Measurements from ENCODE around the gene IFITM5.
A peak's percentile ranks its signal among the peaks of the same experiment; 100 is the strongest.
"Not testable (repeated sequence)": the region's sequence is repeated elsewhere in the genome, so short reads cannot be mapped to it uniquely, and the experiment has no call there.

IFITM5 gene

GRCh38 chr11:299081-299891 is at the start of gene IFITM5:
Gene IFITM5 (minus strand): TSS chr11:299526. CDS start chr11:299490, 36 bp downstream.
- DNase-seq = no peak

DNA sequence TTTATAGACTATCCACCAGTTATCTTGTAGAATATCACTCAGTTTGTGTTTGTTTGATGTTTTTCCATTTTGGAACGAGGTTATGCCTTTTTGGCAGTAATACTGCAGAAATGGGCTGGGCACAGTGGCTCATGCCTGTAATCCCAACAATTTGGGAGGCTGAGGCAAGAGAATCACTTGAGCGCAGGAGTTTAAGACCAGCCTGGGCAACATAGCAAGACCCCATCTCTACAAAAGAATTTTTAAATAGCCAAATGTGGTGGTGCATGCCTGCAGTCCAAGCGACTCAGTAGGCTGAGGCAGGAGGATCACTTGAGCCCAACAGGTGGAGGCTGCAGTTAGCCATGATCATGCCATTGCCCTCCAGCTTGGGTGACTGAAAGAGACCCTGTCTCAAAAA is 47.2 kb upstream of the IFITM5 start:
- no peak for DNase-seq

GRCh38 chr11:344836-345578 is 45.7 kb upstream of the IFITM5 start:
- no peak for DNase-seq

GRCh38 chr11:342328-342727 is 43.0 kb upstream of the IFITM5 start:
- no peak for DNase-seq

DNA sequence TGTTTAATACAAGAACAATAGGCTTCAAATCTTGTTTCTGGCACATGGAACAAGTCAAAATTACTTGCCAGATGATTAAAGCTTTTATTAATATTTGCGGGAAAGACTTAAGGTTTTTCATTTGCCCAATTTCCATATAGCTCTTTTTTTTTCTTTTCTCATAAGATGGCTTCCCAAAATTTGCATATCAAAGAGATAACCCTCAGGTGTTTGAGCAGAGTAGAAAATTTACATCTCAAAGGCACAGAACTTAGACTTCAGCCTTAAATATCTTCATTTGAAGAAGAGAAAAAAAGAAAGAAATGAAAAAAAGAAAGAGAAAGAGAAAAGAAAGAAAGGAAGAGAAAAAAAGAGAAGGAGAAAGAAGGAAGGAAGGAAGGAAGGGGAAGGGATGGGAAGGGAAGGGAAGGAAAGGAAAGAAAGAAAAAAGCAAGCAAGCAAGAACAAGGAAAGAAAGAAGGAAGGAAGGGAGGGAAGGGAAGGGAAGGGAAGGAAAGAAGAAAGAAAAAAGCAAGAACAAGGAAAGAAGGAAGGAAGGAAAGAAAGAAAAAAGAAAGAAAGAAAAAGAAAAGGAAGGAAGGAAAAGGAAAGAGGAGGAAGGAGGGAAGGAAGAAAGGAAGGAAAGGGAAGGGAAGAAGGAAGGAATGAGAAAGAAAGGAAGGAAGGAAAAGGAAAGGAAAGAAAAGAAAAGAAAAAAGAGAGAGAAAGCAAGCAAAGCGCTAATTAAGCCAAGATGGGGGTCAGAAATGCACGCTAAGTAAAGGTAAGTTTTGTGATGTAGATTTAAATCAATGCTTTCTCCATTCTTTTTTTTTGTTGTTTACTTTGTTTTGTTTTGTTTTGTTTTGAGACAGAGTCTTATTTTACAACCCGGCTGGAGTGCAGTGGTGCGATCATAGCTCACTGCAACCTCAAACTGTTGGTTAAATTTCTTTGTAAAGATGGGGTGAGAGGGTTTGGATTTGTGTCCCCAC is 41.5 kb upstream of the IFITM5 start:
- no peak for DNase-seq

DNA sequence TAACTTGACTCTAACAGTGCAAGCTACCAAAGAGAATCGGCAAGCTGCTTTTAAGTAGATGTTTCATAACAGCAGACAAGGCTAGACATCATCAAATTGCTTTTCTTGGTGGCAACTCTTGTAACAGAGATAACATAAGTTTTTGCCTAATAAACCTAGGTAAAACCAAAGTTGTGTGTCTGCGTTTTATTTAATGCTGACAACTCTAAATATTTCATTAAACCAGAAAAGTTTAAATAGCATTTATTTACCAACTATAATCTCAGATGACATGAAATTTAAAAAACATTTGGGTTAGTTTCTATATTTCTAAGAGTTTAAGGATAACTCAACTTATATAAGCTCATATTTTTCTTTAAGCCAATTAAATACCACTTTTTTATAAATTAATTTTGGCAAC is 40.6 kb upstream of the IFITM5 start:
- no peak for DNase-seq

DNA sequence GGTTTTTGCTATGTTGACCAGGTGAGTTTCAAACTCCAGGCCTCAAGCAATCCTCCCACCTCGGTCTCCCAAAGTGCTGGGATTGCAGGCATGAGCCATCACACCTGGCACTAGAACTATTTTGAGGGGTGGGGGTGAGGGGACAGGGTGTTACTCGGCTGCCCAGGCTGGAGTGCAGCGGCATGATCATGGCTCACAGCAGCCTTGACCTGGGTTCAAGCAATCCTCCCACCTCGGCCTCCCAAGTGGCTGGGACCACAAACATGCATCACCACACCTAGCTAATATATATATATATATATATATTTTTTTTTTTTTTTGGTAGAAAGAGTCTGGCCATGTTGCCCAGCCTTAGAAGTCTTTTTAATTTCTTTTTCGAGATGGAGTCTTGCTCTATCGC is 38.4 kb upstream of the IFITM5 start:
- DNase-seq = no peak

DNA sequence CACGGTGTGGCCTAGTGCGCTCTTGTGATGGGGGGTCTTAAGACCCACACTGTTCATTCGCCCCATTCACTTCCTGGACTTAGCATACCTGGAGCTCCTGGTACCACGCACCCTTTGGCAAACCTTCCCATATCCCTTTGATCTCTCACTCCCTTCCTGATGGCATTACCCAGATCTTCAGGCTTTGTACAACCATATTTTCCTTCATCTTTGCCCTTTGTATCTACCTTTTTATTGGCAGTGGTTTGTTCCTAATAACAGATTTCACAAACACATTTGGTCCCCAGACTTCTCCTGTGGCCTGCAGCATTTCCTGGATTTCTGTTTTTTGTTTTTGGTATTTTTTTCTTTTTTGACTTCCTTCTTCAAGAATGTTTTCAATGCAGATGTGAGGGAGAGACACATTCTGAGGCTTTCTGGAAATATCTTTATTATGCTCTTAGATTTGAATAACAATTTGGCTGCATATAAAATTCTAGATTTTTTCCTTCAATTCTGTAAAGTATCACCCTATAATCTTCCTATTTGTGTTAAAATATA is 37.4 kb upstream of the IFITM5 start:
- DNase-seq = no peak

DNA sequence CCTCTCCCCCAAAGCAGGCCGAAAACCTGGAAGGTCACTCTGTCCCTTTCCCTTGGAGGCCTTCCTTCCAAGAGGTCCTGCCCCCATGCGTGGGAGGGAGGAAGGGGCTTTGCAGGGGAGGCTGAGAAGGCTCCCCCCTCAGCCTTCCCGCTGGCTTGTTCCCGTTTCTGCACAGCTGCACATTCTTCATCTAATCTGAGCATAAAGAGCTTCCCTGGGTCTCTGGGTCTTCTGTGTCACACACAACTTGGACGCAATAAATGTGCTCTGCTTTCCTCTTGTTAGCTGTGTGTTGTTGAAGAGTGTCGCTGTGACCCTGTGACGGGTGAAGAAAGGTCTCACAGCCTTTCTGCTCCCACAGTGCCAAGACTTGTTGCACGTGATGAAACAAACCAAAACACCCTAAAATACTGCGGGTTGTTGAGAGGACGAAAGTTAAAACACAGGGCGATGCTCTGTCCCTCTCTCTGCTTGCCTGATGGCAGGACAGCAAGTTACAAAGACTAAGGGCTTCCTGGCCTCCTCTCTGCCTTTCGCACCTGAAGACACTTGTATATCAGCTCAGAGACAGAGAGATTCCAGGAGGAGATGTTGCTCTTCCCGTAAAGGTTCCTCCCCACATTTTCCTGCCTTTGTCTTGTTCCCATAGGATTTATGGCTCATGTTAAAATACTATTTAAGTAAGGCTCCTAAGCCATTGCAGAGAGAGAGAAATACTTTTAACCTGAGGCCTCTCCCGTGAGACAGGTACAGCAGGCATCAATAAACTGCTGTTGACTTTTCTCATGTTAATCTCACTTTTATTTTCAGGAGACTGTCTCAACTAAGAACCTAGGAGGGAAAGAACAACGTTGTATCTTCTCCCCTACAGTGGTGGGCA is 36.7 kb upstream of the IFITM5 start:
- peak in 7 of 51 donors; percentile 17 to 56 (median 36) for DNase-seq

DNA sequence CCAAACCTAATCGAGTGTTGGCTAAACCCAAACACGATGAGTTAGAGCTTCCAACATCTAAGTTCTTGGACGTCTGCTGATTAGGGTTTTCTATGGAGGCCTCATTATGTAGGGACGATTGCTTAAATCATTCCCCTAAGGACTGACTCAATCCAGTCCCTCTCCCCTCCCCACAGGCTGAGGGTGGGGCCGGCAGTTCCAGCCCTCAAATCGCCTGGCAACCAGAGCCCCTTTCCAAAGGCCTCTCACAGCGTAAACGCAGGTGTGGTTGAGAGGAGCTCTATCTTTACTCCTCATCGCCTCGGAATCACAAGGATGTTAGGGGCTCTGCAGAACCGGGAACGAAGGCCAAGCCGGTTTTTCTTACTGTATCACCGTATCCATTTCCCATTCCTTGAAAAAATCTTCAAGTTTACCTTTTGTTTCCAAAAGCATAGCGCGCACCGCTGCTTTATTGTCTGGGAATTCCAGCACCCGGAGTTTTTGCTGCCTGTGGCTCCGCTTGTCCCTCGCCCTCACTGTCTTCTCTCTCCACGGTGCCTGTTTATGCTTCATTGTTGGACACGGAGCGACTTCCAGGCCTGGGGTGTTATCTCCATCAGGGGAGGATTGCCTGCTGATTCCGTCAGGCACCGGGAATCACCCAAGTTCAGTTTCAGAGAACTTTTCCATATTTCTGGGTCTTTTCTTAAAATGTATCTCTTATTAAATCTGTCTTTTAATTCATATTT is 35.1 kb upstream of the IFITM5 start:
- no peak for DNase-seq

GRCh38 chr11:333616-334263 is 34.4 kb upstream of the IFITM5 start:
- DNase-seq = not testable (repeated sequence)

- no peak for DNase-seq
Observed at GRCh38 chr11:332651-333480, 33.5 kb upstream of the IFITM5 start.

- DNase-seq = no peak
Observed at GRCh38 chr11:331358-332060, 32.2 kb upstream of the IFITM5 start.

GRCh38 chr11:330694-331357 is 31.5 kb upstream of the IFITM5 start:
- DNase-seq = no peak

- DNase-seq = no peak
Observed at GRCh38 chr11:330307-330693, 31.0 kb upstream of the IFITM5 start.

DNA sequence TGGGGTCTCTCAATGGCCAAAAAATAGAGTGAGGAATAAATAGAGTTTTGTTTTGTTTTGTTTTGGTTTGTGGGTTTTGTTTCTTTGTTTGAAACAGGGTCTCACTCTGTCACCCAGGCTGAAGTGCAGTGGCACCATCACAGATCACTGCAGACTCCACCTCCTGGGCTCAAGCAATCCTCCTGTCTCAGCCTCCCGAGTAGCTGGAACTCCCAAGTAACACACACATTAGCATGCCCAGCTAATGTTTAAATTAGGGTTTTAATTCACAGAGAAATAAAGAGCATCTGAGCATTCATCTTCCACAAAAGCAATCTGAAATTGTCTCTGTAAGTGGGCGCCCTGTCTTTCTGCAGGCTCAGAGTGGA is 30.5 kb upstream of the IFITM5 start:
- no peak for DNase-seq

GRCh38 chr11:328516-329100 is 29.3 kb upstream of the IFITM5 start:
- not testable (repeated sequence) for DNase-seq

Data from hypothalamus (tissue), 51 donors.